HG03103 (cell line): ENCODE results near the gene ARHGEF25.
"Not testable (repeated sequence)": the region's sequence is repeated elsewhere in the genome, so short reads cannot be mapped to it uniquely, and the experiment has no call there.

ENCODE experiments used
- ATAC-seq: cut with Tn5 transposase; IDR thresholded peaks from one replicate; pipeline ENCODE4 v1.9.1; 2021; ENCODE audit warnings: low read depth; ENCODE audit not compliant: unreplicated experiment

Gene ARHGEF25

DNA sequence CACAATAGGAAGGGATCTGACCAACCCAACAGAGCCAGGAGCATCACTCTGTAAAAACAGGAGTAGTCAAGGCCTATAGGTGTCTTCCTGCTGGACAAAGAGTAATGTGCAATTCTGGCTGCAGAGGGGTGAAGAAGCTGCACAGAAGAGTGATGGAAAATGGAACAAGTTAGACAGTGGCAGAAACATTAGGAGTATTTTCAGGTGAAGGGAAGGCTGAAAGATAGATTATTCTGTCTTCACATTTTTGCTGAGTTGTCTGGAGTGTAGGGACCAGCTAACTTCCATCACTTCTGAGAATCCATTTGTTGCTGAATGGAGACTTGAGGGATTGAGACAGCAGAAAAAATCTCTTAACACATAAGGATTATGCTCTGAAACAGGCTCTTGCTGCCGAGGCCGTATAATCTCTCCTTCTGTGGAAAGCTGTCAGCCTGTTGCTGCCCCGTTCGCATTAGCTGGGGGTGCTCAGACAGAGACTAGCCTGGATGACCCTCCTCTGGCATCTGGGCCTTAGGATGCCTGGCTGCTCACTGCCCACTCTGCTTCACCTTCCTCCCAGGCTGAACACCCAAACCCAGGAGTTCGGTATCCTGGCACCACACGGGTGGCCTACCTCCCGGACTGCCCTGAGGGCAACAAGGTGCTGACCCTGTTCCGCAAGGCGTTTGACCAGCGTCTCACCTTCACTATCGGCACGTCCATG, 3.1 kb upstream of the ARHGEF25 start:
- no peak for ATAC-seq

DNA sequence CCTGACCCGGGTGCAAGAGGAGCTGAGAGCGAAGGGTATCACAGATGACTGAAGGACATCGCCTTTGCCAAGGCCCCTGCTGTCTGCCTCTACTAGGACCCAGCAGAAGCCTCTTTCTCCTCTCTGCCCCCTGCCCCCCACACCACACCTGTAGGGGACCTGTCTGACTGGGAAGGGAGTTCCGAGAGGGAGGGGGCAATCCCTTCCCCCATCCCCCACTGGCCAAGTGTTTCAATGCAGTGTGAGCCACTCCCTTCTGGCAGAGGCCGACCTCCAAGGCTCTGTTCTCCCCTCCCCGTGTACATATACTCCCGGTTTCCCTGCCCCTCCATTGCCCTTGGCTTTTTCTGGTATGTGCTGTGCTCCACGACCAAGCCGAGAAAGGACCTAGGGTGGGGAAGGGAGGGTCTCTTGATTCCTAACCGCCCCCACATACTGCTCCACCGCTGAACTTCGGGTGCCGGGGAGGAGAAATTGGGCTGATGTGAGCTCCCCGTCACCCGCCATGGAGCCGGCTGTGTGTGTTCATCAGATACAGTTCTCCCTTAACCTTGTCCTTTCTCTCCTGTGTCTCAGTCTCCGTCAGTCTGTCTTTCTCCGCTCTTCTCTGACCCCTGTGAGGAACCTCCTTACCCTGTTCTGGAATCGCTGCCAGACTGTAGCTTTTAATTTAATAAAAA, 2.0 kb upstream of the ARHGEF25 start:
- ATAC-seq = no peak

DNA sequence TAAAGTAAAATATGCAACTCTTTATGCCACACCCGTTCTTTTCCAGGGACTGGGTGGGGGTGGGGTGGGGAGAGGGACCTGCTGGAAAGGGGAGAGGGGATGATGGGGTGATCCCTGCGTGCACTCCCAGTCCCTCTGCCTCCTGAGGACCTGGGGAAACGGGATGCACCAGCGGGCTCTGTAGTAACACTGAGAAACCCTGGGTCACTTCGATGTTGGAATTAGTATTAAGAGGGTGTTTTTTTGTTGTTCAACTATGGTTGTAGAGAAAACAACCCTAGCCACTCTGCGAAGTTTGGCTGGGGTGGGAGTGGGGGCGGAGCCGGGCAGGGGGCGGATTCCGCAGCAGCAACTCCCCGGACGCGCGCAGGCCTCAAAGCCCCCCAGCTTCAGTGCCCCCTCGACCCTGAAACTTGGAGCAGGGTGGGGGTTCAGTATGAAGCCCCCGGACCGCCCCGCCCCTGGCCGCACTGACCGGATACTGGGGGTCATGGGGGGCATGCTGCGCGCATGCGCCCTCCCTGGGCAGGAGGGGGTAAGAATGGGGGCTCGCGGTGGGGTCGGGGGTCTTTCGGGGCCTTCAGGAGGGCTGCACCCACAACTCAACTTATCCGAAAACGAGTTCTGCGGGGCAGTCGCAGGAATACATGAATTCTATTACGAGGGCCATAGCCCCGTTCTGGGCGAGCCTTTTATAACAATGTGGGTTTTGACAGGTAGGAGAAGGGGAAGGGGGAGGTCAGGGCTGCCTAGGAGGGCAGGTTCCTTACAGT, 1.3 kb upstream of the ARHGEF25 start:
- no peak for ATAC-seq

DNA sequence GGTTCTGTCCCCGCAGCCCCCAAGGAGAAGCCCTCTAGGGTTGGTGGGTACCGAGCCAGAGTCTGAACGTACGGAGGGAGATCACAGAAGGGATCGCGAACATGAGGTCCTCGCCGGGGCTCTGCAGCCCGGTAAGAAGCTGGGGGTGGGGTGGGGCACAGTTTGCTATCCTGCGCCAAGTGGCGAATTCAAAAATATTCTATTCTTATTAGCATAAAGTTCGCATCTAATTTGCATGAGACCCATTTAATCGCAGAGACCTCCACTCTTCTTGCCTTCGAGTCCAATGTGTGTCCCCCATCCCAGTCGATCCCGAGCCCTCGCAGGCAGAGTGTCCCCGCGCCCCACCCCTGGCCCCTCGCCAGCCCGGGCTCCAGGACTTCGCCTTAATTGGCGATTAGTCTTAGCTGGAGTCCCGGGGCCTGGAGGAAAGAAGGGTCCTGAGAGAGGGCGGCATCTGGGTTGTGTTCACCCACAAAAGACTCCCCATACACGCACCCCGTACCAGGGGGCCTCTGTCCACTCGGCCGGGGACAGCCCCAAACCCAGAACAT, 604 bp upstream of the ARHGEF25 start:
- no peak for ATAC-seq

DNA sequence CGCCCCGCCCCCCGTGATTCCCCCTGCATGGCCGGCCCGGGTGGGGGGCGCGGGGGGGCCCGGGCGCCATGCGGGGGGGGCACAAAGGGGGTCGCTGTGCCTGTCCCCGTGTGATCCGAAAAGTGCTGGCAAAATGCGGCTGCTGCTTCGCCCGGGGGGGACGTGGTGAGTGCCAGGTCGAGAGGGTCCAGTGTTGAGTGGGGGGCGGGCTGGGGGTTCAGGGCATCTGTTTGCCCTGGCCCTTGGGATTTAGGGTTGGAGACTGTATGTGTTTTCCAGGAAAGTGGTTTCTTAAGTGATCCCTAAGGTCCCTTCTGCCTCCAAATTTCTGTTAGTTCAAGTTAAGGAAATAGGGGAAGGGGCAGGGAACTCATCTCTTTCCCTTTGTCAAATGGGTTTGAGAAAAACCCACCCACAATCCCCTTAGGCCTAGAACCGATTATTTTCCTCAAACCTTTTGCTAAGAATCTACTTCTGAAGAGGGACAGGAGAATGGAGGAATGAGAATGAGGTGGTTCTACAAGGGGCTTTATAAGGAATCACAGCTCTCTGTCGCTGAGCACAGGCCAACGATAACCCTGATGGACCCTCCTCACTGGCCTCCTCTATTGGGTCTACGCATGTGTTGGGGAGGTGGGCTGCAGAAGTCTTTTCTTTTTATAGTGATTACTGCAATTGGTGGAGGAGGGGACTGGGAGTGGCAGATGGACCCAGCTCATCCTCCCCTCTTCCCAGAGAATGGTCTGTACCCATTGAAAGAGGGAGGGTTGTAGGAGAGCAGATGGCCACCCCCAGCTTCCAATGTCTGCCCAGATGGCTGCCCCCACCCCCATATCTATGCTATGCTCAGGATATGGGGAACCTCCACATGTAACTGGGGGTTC, 834 bp downstream of the ARHGEF25 start:
- ATAC-seq = no peak

DNA sequence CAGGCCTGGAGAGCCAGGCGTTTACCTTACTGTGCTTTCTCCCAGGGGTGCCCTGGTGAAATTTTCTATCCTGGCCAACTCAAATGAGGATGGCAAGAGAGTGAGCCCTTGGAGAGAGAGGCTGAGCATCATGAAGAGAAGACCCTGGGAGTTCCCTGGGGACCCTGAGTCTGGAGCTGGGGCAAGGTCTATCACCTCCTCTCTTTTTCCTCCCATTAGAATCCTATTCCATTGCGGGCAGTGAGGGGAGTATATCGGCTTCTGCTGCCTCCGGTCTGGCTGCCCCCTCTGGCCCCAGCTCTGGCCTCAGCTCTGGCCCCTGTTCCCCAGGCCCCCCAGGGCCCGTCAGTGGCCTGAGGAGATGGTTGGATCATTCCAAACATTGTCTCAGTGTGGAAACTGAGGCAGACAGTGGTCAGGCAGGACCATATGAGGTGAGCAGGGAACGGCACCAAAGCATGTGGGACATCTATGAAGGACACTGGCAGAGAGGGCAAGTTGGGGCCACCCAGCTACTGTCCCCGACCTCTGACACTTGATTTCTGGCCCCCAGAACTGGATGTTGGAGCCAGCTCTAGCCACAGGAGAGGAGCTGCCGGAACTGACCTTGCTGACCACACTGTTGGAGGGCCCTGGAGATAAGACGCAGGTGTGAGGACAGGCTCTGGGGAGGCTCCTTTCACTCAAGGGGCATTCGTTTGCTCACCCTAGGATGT, 1.6 kb downstream of the ARHGEF25 start:
- no peak for ATAC-seq

DNA sequence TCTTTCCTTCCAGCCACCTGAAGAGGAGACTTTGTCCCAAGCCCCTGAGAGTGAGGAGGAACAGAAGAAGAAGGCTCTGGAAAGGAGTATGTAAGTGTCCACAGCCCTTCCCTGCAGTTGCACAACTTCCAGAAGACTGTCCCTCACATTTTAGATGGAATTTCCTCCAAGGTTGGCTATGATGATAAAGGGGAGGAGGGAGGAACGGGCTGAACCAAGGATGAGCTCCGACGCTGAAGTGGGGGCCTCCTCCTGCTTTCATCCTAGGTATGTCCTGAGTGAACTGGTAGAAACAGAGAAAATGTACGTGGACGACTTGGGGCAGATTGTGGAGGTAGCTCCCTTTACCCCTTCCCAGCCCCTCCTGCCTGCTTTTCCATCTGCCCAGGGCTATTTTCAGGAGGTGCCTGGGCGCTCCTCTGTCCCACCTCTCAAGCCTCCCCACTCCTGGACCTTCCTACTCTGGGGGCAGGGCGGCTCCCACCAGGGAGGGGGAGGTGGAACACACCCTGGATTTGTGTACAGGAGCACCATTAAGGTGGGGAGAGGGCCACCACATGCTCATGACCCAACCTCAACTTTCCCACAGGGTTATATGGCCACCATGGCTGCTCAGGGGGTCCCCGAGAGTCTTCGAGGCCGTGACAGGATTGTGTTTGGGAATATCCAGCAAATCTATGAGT, 2.3 kb downstream of the ARHGEF25 start:
- ATAC-seq = no peak

DNA sequence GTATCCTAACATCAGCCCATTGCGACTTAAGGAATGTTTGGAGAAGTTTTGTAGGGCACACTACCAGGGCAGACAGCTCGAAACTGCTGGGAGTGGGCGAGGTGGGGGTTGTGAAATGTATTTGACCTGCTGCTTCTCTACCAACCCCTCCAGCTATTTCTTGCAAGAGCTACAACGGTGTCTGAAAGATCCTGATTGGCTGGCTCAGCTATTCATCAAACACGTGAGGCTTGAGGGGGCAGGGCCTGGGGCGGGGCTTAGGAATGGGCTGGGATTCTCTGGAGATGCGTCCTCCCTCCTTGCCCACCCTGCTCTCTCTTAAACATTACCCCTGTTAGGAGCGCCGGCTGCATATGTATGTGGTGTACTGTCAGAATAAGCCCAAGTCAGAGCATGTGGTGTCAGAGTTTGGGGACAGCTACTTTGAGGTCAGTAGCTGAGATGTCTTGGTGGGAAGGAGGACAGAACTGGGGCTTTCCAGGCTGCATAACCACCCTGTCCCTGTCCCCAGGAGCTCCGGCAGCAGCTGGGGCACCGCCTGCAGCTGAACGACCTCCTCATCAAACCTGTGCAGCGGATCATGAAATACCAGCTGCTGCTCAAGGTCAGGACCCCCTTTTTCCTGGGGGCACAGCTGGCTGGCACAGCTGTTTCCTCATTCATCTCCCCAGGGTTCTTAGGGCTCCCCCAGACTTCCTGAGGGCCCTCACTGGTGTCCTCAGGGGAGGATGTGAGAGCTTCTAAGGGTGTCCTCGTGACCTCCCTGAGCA, 3.1 kb downstream of the ARHGEF25 start:
- no peak for ATAC-seq

DNA sequence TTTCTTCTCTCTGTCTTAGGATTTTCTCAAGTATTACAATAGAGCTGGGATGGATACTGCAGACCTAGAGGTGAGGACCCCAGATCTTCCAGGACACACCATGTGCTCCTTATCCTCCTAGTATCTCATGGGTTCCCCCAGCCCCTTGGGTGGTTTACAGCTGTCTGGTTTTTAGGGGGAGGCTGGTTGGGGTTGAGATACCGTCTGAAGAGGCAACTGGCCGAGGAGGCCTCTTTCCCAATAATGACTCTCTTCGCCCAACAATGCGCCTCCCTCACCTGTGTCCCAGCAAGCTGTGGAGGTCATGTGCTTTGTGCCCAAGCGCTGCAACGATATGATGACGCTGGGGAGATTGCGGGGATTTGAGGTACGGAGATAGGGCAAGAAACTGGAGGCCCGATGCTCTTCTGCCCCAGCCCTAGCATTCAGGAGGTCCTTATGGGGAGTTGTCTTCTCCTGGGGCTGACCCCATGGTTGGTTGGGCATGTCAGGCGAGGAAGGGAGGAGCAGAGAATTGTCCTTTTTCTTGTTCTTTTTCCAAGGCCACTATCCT, 3.8 kb downstream of the ARHGEF25 start:
- no peak for ATAC-seq

DNA sequence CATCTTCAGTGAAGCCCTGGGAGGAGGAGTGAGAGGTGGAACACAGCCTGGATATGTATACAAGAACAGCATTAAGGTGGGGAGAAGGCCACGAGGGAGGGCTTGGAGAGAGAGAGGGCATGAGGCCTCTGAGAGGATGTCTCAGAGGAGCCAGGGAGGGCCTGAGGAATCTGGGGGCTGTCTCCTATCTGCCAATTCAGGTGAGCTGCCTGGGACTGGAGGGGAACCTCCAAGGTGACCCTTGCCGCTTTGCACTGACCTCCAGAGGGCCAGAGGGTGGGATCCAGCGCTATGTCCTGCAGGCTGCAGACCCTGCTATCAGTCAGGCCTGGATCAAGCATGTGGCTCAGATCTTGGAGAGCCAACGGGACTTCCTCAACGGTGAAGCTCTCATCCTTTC, 4.4 kb downstream of the ARHGEF25 start:
- no peak for ATAC-seq

DNA sequence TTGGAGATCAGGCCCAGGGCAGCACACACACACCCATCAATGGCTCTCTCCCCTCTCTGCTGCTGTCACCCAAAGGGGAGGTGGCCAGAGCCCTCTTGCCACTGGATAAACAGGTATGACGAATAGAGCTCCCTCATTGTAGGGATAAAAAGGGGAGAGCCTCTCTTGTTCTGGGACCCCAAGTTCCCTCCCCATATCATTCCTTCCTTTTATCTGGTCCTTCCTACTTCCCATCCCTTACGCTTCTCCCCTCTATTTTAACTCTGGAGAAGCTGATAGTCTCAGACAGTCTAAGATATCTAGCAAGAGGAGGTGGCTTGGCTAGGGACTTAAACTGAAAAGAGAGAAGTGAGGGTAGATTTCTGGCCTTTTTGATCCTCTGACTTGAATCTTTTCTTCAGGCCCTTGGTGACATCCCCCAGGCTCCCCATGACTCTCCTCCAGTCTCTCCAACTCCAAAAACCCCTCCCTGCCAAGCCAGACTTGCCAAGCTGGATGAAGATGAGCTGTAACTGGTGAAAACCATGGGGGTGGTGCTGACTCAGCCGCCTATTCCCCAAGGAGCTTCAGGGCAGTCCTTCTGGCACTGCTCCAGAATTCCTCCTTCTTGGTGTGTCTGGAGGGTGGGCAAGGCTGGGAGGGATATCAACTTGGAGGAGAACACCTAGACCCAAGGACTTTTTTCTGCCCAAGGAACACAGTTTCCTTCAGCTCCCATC, 5.3 kb downstream of the ARHGEF25 start:
- no peak for ATAC-seq

DNA sequence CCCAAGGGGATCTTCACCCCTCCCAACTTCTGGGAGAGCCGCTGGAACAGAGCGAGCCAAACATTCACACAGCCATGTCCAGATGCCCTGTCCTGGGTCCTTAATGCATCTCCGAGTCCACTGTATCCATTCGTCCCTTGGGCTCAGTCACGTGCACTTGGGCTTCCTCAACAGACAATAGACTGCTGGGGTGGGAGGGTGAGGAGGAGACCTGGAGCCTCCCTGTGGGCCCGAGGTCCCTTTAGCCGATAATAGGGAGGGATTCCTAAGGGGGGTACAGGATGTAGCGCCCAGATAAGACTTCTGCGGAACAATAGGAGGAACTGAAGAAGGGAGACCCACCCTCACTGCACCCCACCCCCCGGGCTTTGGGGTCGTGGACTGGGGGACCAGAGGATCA, 6.7 kb downstream of the ARHGEF25 start:
- no peak for ATAC-seq

DNA sequence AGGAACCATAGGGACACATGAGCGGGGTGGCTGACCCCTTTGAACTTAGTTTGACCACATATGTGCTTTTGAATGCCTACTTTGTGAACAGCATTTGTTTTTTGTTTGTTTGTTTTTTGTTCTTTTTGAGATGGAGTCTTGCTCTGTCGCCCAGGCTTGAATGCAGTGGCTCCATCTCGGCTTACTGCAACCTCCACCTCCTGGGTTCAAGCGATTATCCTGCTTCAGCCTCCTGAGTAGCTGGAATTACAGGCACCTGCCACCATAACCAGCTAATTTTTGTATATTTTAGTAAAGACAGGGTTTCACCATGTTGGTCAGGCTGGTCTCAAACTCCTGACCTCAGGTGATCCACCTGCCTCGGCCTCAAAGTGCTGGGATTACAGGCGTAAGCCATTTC, 7.2 kb downstream of the ARHGEF25 start:
- ATAC-seq = not testable (repeated sequence)

DNA sequence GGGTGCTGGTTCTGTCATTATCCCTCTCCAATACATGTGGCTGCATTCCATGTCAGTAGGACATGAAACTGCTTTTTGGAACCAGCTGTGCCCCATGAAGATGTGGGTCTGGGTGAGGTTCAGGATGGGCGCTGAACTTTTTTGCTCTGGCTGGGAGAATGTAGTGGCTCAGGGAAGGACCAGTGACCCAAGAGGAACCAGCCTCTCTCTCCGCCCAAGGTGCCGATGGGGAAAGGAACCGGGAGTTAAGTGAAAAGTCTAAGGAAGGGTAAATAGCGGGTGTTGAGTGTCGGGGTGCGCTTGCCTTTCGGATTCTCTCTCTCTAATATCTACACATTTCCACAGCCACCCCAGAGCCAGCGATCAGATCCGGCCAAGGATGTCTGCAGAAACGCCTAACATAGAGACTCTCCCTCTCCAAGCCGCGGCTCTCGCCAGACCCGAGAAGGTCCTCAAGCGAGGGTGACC, 7.8 kb downstream of the ARHGEF25 start:
- no peak for ATAC-seq

DNA sequence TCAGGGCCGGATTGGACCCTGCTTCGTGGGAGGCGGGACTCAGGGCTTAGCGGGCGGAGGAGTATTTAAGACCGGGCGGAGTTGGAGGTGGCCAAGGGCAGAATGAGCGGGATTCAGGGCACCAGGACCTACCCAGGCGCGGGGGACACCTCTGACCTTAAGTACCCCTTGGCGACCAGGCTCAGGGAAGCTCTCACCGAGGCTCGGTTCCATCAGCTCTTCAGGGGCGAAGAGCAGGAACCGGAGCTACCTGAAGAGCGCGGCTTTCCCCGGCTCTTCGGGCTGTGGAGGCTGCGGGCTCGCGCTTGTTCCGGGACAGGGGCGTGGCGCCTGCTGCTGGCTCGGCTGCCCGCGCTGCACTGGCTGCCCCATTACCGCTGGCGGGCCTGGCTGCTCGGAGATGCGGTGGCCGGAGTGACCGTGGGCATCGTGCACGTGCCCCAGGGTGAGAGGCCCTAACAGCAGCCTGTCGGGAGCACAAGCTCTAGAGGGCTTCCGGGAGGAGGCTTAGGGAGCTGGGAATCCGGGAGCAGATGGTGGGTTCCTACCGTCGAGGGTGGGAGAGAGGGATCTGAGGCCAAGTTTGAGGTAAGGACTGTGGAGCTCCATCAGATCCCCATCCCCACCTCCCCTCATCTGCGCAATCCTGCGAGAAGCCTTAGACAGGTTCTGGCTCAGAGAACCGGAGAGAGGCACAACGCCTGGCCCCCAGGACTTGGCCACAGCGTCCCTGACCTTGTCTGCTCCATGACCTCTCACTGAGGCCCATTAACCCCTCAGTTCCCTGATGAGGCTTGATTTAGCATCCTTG, 8.4 kb downstream of the ARHGEF25 start:
- ATAC-seq = no peak

DNA sequence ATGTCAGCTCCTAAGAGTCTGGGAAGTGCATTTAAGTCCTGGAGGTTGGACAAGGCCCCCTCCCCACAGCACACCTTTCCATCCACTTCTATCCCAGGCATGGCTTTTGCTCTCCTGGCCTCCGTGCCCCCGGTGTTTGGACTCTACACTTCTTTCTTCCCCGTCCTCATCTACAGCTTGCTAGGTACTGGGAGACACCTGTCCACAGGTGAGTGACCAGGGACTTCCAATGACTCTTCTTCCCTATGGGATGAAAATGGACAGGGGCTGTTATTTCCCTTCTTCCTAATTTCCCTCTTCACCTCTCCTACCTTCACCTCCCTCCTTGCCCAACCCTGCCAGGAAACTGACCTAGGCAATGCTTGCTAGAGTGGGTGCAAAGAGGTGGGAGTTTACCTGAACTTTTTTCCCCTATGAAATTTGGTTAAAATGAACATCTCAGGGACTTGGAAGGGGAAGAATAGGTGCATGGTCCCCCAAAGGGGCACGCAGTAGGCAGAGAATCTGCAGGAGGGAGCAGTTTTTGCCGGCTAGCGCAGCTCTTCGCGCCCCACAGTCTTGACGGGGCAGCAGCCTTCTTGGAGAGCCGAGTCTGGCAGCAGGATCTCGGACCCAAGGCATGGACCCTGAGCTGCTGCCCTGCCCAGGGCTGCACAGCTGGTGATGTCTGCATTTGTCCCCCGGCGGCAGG, 9.2 kb downstream of the ARHGEF25 start:
- ATAC-seq = no peak
